Endothelial cell of umbilical vein (primary cell): ENCODE measurements around the gene STARD6. TPM values are rescaled to one million over a fixed set of nuclear protein-coding genes. Genes with fewer than 3 reads are reported as not detected.
A peak's percentile ranks its signal among the peaks of the same experiment; 100 is the strongest.

Experiments used
- BruUV-seq: library from RNA; stranded (reverse); fragments of 400-500 nt; replicated peaks from 2 replicates; lab custom pipeline; 2021; lab: Mats Ljungman, UMichigan
- CTCF ChIA-PET: fragments of 300-600, 350-600 bp; sonication (Branson Sonifier 250); formaldehyde crosslinking; loops from one replicate; lab custom pipeline; 2021; ENCODE audit warnings: antibody characterized with exemption, inconsistent platforms; lab: Charles Lee
- POLR2A ChIA-PET: fragments of 300-600, 350-600 bp; sonication (Branson Sonifier 250); formaldehyde crosslinking; loops from one replicate; lab custom pipeline; 2021; ENCODE audit warnings: antibody characterized with exemption, inconsistent platforms; lab: Charles Lee
- DNase-seq: peaks from one replicate; pipeline ENCODE4 v3.0.0-alpha.2; 2011; ENCODE audit warnings: low read depth, low spot score
- FAIRE-seq: peaks from 2 replicates; lab custom pipeline; 2011; peaks lifted over from hg19 to GRCh38; lab: Jason Lieb, UNC
- H2AFZ ChIP-seq: 2 replicates; pipeline ENCODE4 v1.6.0; 2012; ENCODE audit warnings: low read depth, low read length, control low read depth, inconsistent platforms
- H3K27ac ChIP-seq: 2 replicates; pipeline ENCODE4 v1.5.1; 2011; ENCODE audit warnings: low read depth, mild to moderate bottlenecking, control low read depth, low read length, moderate library complexity; ENCODE audit not compliant: insufficient read depth
- H3K27me3 ChIP-seq, 2 experiments: 2 replicates each; pipeline versions ENCODE4 v1.6.0 to v1.6.1; 2011; ENCODE audit warnings: low read length in 2 of 2, mixed read lengths in 1 of 2; ENCODE audit not compliant: control insufficient read depth in 2 of 2, insufficient read depth in 2 of 2
- H3K36me3 ChIP-seq, 2 experiments: 2 replicates in 1 of 2; 3 replicates in 1 of 2; pipeline ENCODE4 v1.5.1; 2011; ENCODE audit warnings: low read length in 2 of 2, mild to moderate bottlenecking in 1 of 2, moderate library complexity in 1 of 2; ENCODE audit not compliant: control insufficient read depth in 2 of 2, insufficient read depth in 2 of 2; ENCODE audit errors: extremely low read depth in 1 of 2
- H3K4me1 ChIP-seq: 3 replicates; pipeline ENCODE4 v1.5.1; 2011; ENCODE audit warnings: mild to moderate bottlenecking, low read length; ENCODE audit not compliant: control insufficient read depth, insufficient read depth; ENCODE audit errors: extremely low read depth
- H3K4me2 ChIP-seq: 2 replicates; pipeline ENCODE4 v1.6.1; 2011; ENCODE audit warnings: low read length, control low read depth, mixed read lengths; ENCODE audit not compliant: insufficient read depth
- H3K4me3 ChIP-seq, 3 experiments: fragments of 200-600 bp in 1 of 3; sonication (generic), shearing (Covaris generic) in 1 of 3; replicated peaks in 1 of 3; 2 replicates each; pipeline ENCODE4 v1.5.1; 2011 to 2016; ENCODE audit warnings: control low read depth in 3 of 3, low read length in 3 of 3, mild to moderate bottlenecking in 2 of 3, inconsistent platforms in 1 of 3, low read depth in 1 of 3, moderate library complexity in 1 of 3; ENCODE audit not compliant: insufficient read depth in 1 of 3
- H3K79me2 ChIP-seq: 2 replicates; pipeline ENCODE4 v1.6.0; 2012; ENCODE audit warnings: low read length, inconsistent platforms; ENCODE audit not compliant: control insufficient read depth, insufficient read depth
- H3K9ac ChIP-seq: replicated peaks from 2 replicates; pipeline ENCODE3; 2011; ENCODE audit warnings: low read length, control low read depth; ENCODE audit not compliant: insufficient read depth; ENCODE audit errors: extremely low read depth
- H3K9me1 ChIP-seq: replicated peaks from 3 replicates; pipeline ENCODE4 v1.6.0; 2011; ENCODE audit warnings: mild to moderate bottlenecking, low read length; ENCODE audit not compliant: control insufficient read depth, insufficient read depth; ENCODE audit errors: extremely low read depth
- H3K9me3 ChIP-seq: replicated peaks from 2 replicates; pipeline ENCODE4 v1.5.1; 2012; ENCODE audit warnings: low read length, inconsistent platforms; ENCODE audit not compliant: control insufficient read depth, insufficient read depth
- H4K20me1 ChIP-seq: replicated peaks from 2 replicates; pipeline ENCODE3; 2011; ENCODE audit warnings: mild to moderate bottlenecking, low read length; ENCODE audit not compliant: control insufficient read depth, insufficient read depth; ENCODE audit errors: extremely low read depth
- CTCF ChIP-seq, 2 donors: IDR thresholded peaks; 1 replicate in 1 of 2; 2 replicates in 1 of 2; pipeline ENCODE4 v1.5.1; 2011; ENCODE audit warnings: low read length in 2 of 2, mild to moderate bottlenecking in 2 of 2, moderate library complexity in 2 of 2, control low read depth in 1 of 2, inconsistent platforms in 1 of 2, low read depth in 1 of 2; ENCODE audit not compliant: insufficient read depth in 1 of 2; ENCODE audit errors: extremely low read depth in 1 of 2
- EZH2 ChIP-seq: IDR thresholded peaks from 2 replicates; pipeline ENCODE4 v1.6.1; 2012; ENCODE audit warnings: borderline replicate concordance, low read depth, mild to moderate bottlenecking, moderate library complexity, low read length, inconsistent platforms; ENCODE audit not compliant: severe bottlenecking
- FOS ChIP-seq: IDR thresholded peaks from 2 replicates; pipeline ENCODE4 v1.6.1; 2011; ENCODE audit warnings: mild to moderate bottlenecking, low read length, moderate library complexity, borderline replicate concordance; ENCODE audit not compliant: insufficient read depth
- GATA2 ChIP-seq: IDR thresholded peaks from 2 replicates; pipeline ENCODE4 v1.7.0; 2011; ENCODE audit warnings: low read depth, mild to moderate bottlenecking, moderate library complexity, mixed read lengths, low read length; ENCODE audit not compliant: insufficient read length, insufficient read depth
- JUN ChIP-seq: IDR thresholded peaks from 2 replicates; pipeline ENCODE4 v1.6.1; 2011; ENCODE audit warnings: borderline replicate concordance, low read depth; ENCODE audit not compliant: insufficient read length, insufficient read depth
- MYC ChIP-seq: IDR thresholded peaks from one replicate; pipeline ENCODE4 v1.6.1; 2011; ENCODE audit warnings: mild to moderate bottlenecking, low read depth, low read length
- POLR2A ChIP-seq: IDR thresholded peaks from 2 replicates; pipeline ENCODE4 v1.6.1; 2012; ENCODE audit warnings: low read depth, mild to moderate bottlenecking, control low read depth, low read length
- POLR2AphosphoS5 ChIP-seq: IDR thresholded peaks from 2 replicates; pipeline ENCODE4 v1.6.1; 2012; ENCODE audit warnings: low read depth, mild to moderate bottlenecking, control low read depth, low read length, moderate library complexity; ENCODE audit not compliant: insufficient read depth
- dilution Hi-C: fragments of 300-500 bp; cut with MboI; formaldehyde crosslinking; loops from one replicate; pipeline ENCODE4 v1.15.0; 2019; ENCODE audit warnings: low sequenced_read_pairs; ENCODE audit not compliant: extremely low pct_ligation_motif_present
- intact Hi-C: fragments of 100-400 bp; cut with micrococcal nuclease; formaldehyde crosslinking; loops from one replicate; pipeline ENCODE4 v1.10.0; 2022
- polyA plus RNA-seq, 4 experiments: library from polyadenylated mRNA; depleted of rRNA in 3 of 4; stranded (reverse) in 3 of 4; unstranded in 1 of 4; fragments of >200 nt; gene quantifications; 2 replicates each; pipeline versions ENCODE4 v1.2.1 to v1.2.3, GENCODE V29; 2011 to 2012; ENCODE audit warnings: missing spikeins in 1 of 4
- total RNA-seq: library from RNA; stranded (reverse); gene quantifications from 2 replicates; pipeline ENCODE4 v1.2.3, GENCODE V29; 2021
- TF ChIP-seq, protein P1 (sequence below): IDR thresholded peaks from 2 replicates; pipeline ENCODE4 v1.6.1; 2011; ENCODE audit not compliant: insufficient read depth, insufficient read length

The STARD6 gene
- total and polyA plus RNA-seq, 2 donors (not counting 3 experiments of a cell fraction or from before 2014, with no cell fraction given): not detected

- H2AFZ ChIP-seq: peak overlapping the region; percentile 98
- no peaks in the 10 kb centered on the region for H4K20me1 ChIP-seq
- TF ChIP-seq POLR2A (no peak), POLR2AphosphoS5 (no peak), FOS (no peak), GATA2 (no peak), EZH2 (no peak), JUN (no peak), MYC (no peak), CTCF (IDR thresholded peaks at IDR 0.05; ENCODE audit: extremely low read depth in 1 of 2, insufficient read depth in 1 of 2, low read depth in 1 of 2, low read length in 2 of 2) (no peak)
- TF ChIP-seq, protein P1, sequence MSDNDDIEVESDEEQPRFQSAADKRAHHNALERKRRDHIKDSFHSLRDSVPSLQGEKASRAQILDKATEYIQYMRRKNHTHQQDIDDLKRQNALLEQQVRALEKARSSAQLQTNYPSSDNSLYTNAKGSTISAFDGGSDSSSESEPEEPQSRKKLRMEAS: no peak
- peaks cover 19% of the 10 kb centered on the region for H3K79me2 ChIP-seq
- dilution Hi-C loops (no loop called here), intact Hi-C loops (loop anchor here (5.0 kb wide), 1 partner anchor 87 kb away; no protein-coding TSS in a partner anchor)
- peaks cover 11% of the 10 kb centered on the region for H3K4me1 ChIP-seq
- peak overlapping the region; percentile 99 for H3K4me2 ChIP-seq
- CTCF ChIA-PET: interaction anchor here (0.6 to 3.3 kb wide), 5 partner anchors 8 to 267 kb away, joined by 3 to 32 read pairs (median 4); no protein-coding TSS in a partner anchor
- H3K4me3 ChIP-seq: peak overlapping the region; percentile 64 to 98 (median 79)
- no peaks in the 10 kb centered on the region for H3K9me3 ChIP-seq
- H3K9me1 ChIP-seq: no peaks in the 10 kb centered on the region
- DNase-seq: peak; percentile 46
- BruUV-seq: no TSS peak
- H3K27ac ChIP-seq: peak overlapping the region; percentile 51
- no peak for FAIRE-seq
- H3K27me3 ChIP-seq: no peaks in the 10 kb centered on the region
- peaks cover 0 to 5% of the 10 kb centered on the region in 2 experiments for H3K36me3 ChIP-seq
- POLR2A ChIA-PET: no interaction called here
- peak overlapping the region; percentile 78 for H3K9ac ChIP-seq
Observed at GRCh38 chr18:54359233-54359632, 1.6 kb upstream of the STARD6 start.
